H1 (cell line): ENCODE results near the gene GTF2F2. TPM values are rescaled to one million over a fixed set of nuclear protein-coding genes. Genes with fewer than 3 reads are reported as not detected.

Experiments used
- CBX8 ChIP-seq: fragments of 300-800, 300-1000 bp; sonication (generic); IDR thresholded peaks from 2 replicates; pipeline ENCODE4 v1.7.1; 2016; ENCODE audit warnings: low read depth, low read length, borderline replicate concordance
- NANOG ChIP-seq: IDR thresholded peaks from 2 replicates; pipeline ENCODE4 v1.6.1; 2011; ENCODE audit warnings: low read length, low read depth, mild to moderate bottlenecking, inconsistent platforms; ENCODE audit not compliant: insufficient read depth, poor library complexity, severe bottlenecking
- USF2 ChIP-seq: IDR thresholded peaks from 2 replicates; pipeline ENCODE4 v1.6.1; 2011; ENCODE audit warnings: low read length, improper control_type of control experiment
- YY1 ChIP-seq: IDR thresholded peaks from 2 replicates; pipeline ENCODE4 v1.6.1; 2011; ENCODE audit warnings: low read depth, mild to moderate bottlenecking, low read length
- polyA plus RNA-seq, 7 experiments: library from polyadenylated mRNA; depleted of rRNA in 3 of 7; stranded (reverse) in 5 of 7; unstranded in 2 of 7; fragments of >200 nt in 5 of 7; fragments of 200-250 nt in 2 of 7; gene quantifications; 1 replicate in 5 of 7; 2 replicates in 1 of 7; 4 replicates in 1 of 7; pipeline versions ENCODE4 v1.2.1 to v1.2.3, GENCODE V29; 2011 to 2013; ENCODE audit warnings: missing spikeins in 2 of 7, mixed read lengths in 2 of 7
- total RNA-seq: library from RNA; stranded (reverse); fragmentation: NEBNext Ultra II Directional; extraction: Animal tissue kit (Norgen Biotek cat#: 25700); gene quantifications from 2 replicates; pipeline ENCODE4 v1.2.1, GENCODE V29; 2021

The GTF2F2 gene
- total and polyA plus RNA-seq, 2 of the 8 experiments (the other 6 are each of a cell fraction or from before 2014, with no cell fraction given): 10.8 to 31.1 TPM

- TF ChIP-seq USF2 (no peak), NANOG (no peak), CBX8 (no peak), YY1 (no peak)
- TF ChIP-seq, all 59 proteins: peak for 0
These were observed 211.4 kb downstream of the GTF2F2 start (continued) for GRCh38 chr13:45331692-45332035.
